Measurements from ENCODE around the gene IL11RA.
A peak's percentile ranks its signal among the peaks of the same experiment; 100 is the strongest.

The IL11RA gene

GRCh38 chr9:34651876-34652601 lies at the start of gene IL11RA:
Gene IL11RA (plus strand): TSS chr9:34652185. CDS start chr9:34655218, 3,033 bp downstream.
- DNase-seq (ENCODE audit: low spot score) = peak; percentile 94

- DNase-seq (ENCODE audit: low spot score) = peak; percentile 74
Observed at GRCh38 chr9:34603610-34604231, 48.3 kb upstream of the IL11RA start.

- no peak for DNase-seq (ENCODE audit: low spot score)
Observed at GRCh38 chr9:34606190-34606589, 45.8 kb upstream of the IL11RA start.

- DNase-seq (ENCODE audit: low spot score) = no peak
Observed at GRCh38 chr9:34606905-34607304, 45.1 kb upstream of the IL11RA start.

- DNase-seq (ENCODE audit: low spot score) = no peak
Observed at GRCh38 chr9:34607331-34607730, 44.7 kb upstream of the IL11RA start.

GRCh38 chr9:34610434-34611206 lies 41.4 kb upstream of the IL11RA start:
- DNase-seq (ENCODE audit: low spot score) = no peak

- DNase-seq (ENCODE audit: low spot score) = no peak
Observed at GRCh38 chr9:34611251-34611810, 40.7 kb upstream of the IL11RA start.

- DNase-seq (ENCODE audit: low spot score) = peak; percentile 88
Observed at GRCh38 chr9:34611811-34612787, 39.9 kb upstream of the IL11RA start, which contains the start of gene RPP25L. Gene RPP25L (minus strand): TSS chr9:34612097. CDS start chr9:34611296, 801 bp downstream.

GRCh38 chr9:34612788-34613390 lies 39.1 kb upstream of the IL11RA start:
- peak; percentile 81 for DNase-seq (ENCODE audit: low spot score)

- DNase-seq (ENCODE audit: low spot score) = no peak
Observed at GRCh38 chr9:34615132-34615531, 36.9 kb upstream of the IL11RA start.

GRCh38 chr9:34620061-34620994 lies 31.7 kb upstream of the IL11RA start, which contains the start of gene DCTN3:
Gene DCTN3 (minus strand): TSS chr9:34620495. CDS start chr9:34620464, 31 bp downstream.
- DNase-seq (ENCODE audit: low spot score) = peak; percentile 95

GRCh38 chr9:34623374-34624235 lies 28.4 kb upstream of the IL11RA start:
- DNase-seq (ENCODE audit: low spot score) = no peak

- DNase-seq (ENCODE audit: low spot score) = no peak
Observed at GRCh38 chr9:34624475-34625185, 27.4 kb upstream of the IL11RA start.

- no peak for DNase-seq (ENCODE audit: low spot score)
Observed at GRCh38 chr9:34625186-34625486, 26.8 kb upstream of the IL11RA start.

GRCh38 chr9:34627716-34628655 lies 24.0 kb upstream of the IL11RA start:
- no peak for DNase-seq (ENCODE audit: low spot score)

- no peak for DNase-seq (ENCODE audit: low spot score)
Observed at GRCh38 chr9:34628656-34629490, 23.1 kb upstream of the IL11RA start, which contains the start of gene ARID3C. Gene ARID3C (minus strand): TSS chr9:34629066. CDS start chr9:34628014, 1,052 bp downstream.

Data from globus pallidus (tissue), 1 donor.